ENCODE data around the gene EIF4G3. TPM values are rescaled to one million over a fixed set of nuclear protein-coding genes. Genes with fewer than 3 reads are reported as not detected.

The EIF4G3 gene
- total RNA-seq, 2 experiments from 2014 or later = 37.9 to 41.2 TPM

- Mint-ChIP-seq H3K27me3 (ENCODE audit: low read depth) (no peaks in the 10 kb centered on the region), H3K9me3 (ENCODE audit: insufficient read depth) (no peaks in the 10 kb centered on the region), H3K27ac (no peak overlapping the region), H3K4me1 (ENCODE audit: low read depth) (no peaks in the 10 kb centered on the region), H3K4me3 (no peak overlapping the region), H3K36me3 (ENCODE audit: low read depth) (peaks cover 5% of the 10 kb centered on the region)
- DNase-seq = no peak
- ChIA-PET POLR2A (no interaction called here), CTCF (no interaction called here)
- no peak for ATAC-seq
Measured at GRCh38 chr1:20834780-20835179, 341.9 kb downstream of the EIF4G3 start.

GRCh38 chr1:20834192-20834591 is 342.5 kb downstream of the EIF4G3 start:
- no peak for ATAC-seq

DNA sequence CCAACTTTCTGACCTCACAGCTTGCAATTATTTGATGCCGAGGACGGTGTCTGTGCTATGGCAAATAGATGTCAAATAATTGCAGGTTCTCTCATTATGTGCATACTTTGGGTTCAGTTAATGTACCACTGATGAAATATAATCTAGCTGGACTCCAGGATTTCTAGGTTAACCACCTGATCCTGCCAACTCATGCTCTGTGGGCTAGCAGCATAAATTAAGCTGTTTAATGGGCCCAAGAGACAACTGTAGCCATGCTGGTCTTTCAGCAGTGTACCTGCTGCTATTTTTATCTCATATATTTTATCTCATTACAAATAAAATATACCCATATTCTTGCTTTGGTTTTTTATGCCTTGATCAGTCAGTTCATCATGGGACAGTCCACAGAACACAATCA is 346.3 kb downstream of the EIF4G3 start:
- no peaks in the 10 kb centered on the region for H3K4me1 Mint-ChIP-seq (ENCODE audit: low read depth)
- H3K27me3 Mint-ChIP-seq (ENCODE audit: low read depth) = no peaks in the 10 kb centered on the region
- DNase-seq = no peak
- peaks cover 9% of the 10 kb centered on the region for H3K36me3 Mint-ChIP-seq (ENCODE audit: low read depth)
- H3K9me3 Mint-ChIP-seq (ENCODE audit: insufficient read depth) = no peaks in the 10 kb centered on the region
- ATAC-seq = no peak
- POLR2A ChIA-PET = interaction anchor here (0.9 kb wide), 1 partner anchor 44 kb away, joined by 3 read pairs; no protein-coding TSS in a partner anchor
- CTCF ChIA-PET = interaction anchor here (0.8 to 1.3 kb wide), 2 partner anchors 13 to 365 kb away, joined by 3 to 5 read pairs; no protein-coding TSS in a partner anchor
- H3K4me3 Mint-ChIP-seq = no peak overlapping the region
- H3K27ac Mint-ChIP-seq = no peak overlapping the region

More at GRCh38 chr1:20834192-20834591, 342.5 kb downstream of the EIF4G3 start:
- Mint-ChIP-seq H3K4me1 (ENCODE audit: low read depth) (no peaks in the 10 kb centered on the region), H3K4me3 (no peak overlapping the region), H3K27ac (no peak overlapping the region), H3K36me3 (ENCODE audit: low read depth) (peaks cover 4% of the 10 kb centered on the region), H3K9me3 (ENCODE audit: insufficient read depth) (no peaks in the 10 kb centered on the region), H3K27me3 (ENCODE audit: low read depth) (no peaks in the 10 kb centered on the region)
- ChIA-PET POLR2A (no interaction called here), CTCF (no interaction called here)
- DNase-seq = no peak

DNA sequence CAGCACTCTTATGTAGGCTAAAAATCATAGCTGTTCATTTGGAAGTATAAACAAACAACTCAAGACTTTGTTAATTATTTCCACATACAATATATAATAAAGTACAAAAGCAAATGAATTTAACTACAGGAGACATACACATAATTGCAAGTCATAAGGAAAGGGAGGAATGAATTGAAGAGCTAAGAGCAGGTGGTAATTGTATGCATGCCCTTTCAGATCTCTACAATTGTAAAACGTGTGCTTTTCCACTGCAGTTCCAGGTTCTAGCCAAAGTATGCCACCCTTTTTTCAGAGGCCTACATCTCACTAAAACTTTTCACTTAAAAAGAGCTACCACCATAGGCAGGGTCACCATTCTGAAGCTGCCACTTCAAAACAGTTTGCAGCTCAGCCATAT is 346.8 kb downstream of the EIF4G3 start:
- no peak overlapping the region for H3K27ac Mint-ChIP-seq
- ChIA-PET POLR2A (interaction anchor here (0.9 kb wide), 1 partner anchor 44 kb away, joined by 3 read pairs; no protein-coding TSS in a partner anchor), CTCF (interaction anchor here (0.8 to 1.3 kb wide), 2 partner anchors 12 to 365 kb away, joined by 3 to 5 read pairs; no protein-coding TSS in a partner anchor)
- H3K36me3 Mint-ChIP-seq (ENCODE audit: low read depth) = peaks cover 9% of the 10 kb centered on the region
- no peak for ATAC-seq
- no peaks in the 10 kb centered on the region for H3K27me3 Mint-ChIP-seq (ENCODE audit: low read depth)
- no peaks in the 10 kb centered on the region for H3K9me3 Mint-ChIP-seq (ENCODE audit: insufficient read depth)
- no peak overlapping the region for H3K4me3 Mint-ChIP-seq
- no peaks in the 10 kb centered on the region for H3K4me1 Mint-ChIP-seq (ENCODE audit: low read depth)
- DNase-seq = no peak

DNA sequence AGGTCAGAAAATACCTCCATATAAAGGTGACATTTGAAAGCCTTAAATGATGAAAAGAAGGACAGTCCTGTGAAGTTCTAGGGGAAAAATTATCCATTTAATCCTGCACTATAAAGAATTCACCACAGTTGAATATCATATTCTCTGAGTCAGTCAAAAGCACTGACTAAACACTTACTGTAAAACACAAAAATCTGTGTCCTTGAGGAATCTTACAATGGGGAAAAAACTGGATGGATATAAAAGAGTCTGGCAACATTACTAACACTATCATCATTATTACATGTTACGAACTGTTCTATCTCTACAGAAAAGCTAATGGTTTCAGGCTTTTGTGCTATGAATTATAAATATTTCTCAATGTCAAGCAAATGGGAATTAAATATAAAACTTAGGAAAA is 347.2 kb downstream of the EIF4G3 start:
- ChIA-PET POLR2A (interaction anchor here (0.9 kb wide), 1 partner anchor 43 kb away, joined by 3 read pairs; no protein-coding TSS in a partner anchor), CTCF (interaction anchor here (0.8 kb wide), 1 partner anchor 12 kb away, joined by 3 read pairs; no protein-coding TSS in a partner anchor)
- peaks cover 9% of the 10 kb centered on the region for H3K36me3 Mint-ChIP-seq (ENCODE audit: low read depth)

DNA sequence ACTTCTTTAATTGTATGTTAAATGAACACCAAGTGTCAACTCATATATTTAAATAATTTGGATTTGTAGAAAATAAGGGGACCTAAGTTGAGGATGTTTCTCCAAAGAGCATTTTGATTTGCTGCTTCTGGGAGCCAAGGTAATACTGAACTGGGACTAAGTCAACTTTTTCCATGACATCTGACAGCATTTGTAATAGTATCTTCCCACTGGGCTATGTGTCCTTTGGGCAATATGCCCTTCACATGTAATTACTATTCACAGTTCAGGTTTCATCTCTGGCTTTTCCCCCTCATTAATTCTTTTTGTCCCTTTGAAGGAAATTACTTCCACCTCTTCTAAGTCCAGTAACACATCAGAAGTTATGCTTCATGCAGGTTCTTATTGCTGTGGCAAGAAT is 352.9 kb downstream of the EIF4G3 start:
- no peaks in the 10 kb centered on the region for H3K27me3 Mint-ChIP-seq (ENCODE audit: low read depth)
- DNase-seq (no peak), ATAC-seq (no peak)
- CTCF ChIA-PET = interaction anchor here (1.5 to 1.7 kb wide), 2 partner anchors 127 to 371 kb away, joined by 5 to 7 read pairs; no protein-coding TSS in a partner anchor
- no peak overlapping the region for H3K4me3 Mint-ChIP-seq
- no peaks in the 10 kb centered on the region for H3K4me1 Mint-ChIP-seq (ENCODE audit: low read depth)
- H3K27ac Mint-ChIP-seq = no peak overlapping the region
- POLR2A ChIA-PET = interaction anchor here (1.2 kb wide), 1 partner anchor 37 kb away, joined by 3 read pairs; no protein-coding TSS in a partner anchor
- H3K9me3 Mint-ChIP-seq (ENCODE audit: insufficient read depth) = no peaks in the 10 kb centered on the region
- peaks cover 14% of the 10 kb centered on the region for H3K36me3 Mint-ChIP-seq (ENCODE audit: low read depth)

More for the DNA sequence above, 347.2 kb downstream of the EIF4G3 start:
- Mint-ChIP-seq H3K4me1 (ENCODE audit: low read depth) (no peaks in the 10 kb centered on the region), H3K27me3 (ENCODE audit: low read depth) (no peaks in the 10 kb centered on the region), H3K4me3 (no peak overlapping the region), H3K27ac (no peak overlapping the region), H3K9me3 (ENCODE audit: insufficient read depth) (no peaks in the 10 kb centered on the region)
- ATAC-seq (no peak), DNase-seq (no peak)

GRCh38 chr1:20821466-20821865 is 355.2 kb downstream of the EIF4G3 start:
- Mint-ChIP-seq H3K9me3 (ENCODE audit: insufficient read depth) (no peaks in the 10 kb centered on the region), H3K4me1 (ENCODE audit: low read depth) (no peaks in the 10 kb centered on the region), H3K27ac (no peak overlapping the region), H3K4me3 (no peak overlapping the region), H3K27me3 (ENCODE audit: low read depth) (no peaks in the 10 kb centered on the region), H3K36me3 (ENCODE audit: low read depth) (peaks cover 10% of the 10 kb centered on the region)
- no peak for ATAC-seq
- ChIA-PET CTCF (no interaction called here), POLR2A (no interaction called here)
- DNase-seq = no peak

DNA sequence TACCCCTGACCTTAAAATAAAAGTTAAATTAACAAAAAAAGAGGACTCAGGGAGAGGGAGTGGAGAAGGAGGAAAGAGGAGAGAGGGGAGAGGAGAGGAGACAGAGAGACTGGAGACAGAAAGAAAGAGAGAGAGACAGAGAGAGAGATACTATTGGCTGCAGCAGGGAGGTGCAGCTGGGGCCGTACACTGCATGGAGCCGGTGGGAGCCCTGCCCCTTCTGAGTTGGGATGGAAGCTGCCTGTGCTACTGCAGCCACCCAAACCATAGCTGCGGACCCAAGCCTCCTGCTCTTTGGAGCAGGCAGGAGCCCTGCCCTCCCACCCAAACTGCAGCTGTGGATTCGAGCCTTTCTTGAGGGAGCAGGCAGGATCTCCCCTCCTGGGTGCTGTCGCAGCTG is 356.9 kb downstream of the EIF4G3 start:
- H3K9me3 Mint-ChIP-seq (ENCODE audit: insufficient read depth) = no peaks in the 10 kb centered on the region

DNA sequence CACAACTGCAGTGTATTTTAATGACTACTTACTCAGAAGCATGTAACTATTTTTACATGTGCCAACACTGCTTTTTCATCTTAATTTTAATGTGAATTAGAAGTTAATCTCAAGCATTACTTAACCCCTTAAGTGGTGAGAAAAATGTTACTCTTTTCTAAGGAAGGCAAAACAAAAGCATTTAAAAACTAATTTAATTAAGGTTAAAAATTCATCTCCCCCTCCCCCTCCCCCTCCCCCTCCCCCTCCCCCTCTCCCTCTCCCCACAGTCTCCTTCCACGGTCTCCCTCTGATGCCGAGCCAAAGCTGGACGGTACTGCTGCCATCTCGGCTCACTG is 362.2 kb downstream of the EIF4G3 start:
- ATAC-seq (no peak), DNase-seq (no peak)
- Mint-ChIP-seq H3K9me3 (ENCODE audit: insufficient read depth) (no peaks in the 10 kb centered on the region), H3K4me1 (ENCODE audit: low read depth) (no peaks in the 10 kb centered on the region), H3K36me3 (ENCODE audit: low read depth) (peaks cover 4% of the 10 kb centered on the region), H3K27ac (no peak overlapping the region), H3K4me3 (no peak overlapping the region), H3K27me3 (ENCODE audit: low read depth) (no peaks in the 10 kb centered on the region)
- POLR2A ChIA-PET = no interaction called here
- CTCF ChIA-PET = no interaction called here

More for the DNA sequence above, 356.9 kb downstream of the EIF4G3 start:
- H3K36me3 Mint-ChIP-seq (ENCODE audit: low read depth) = peaks cover 10% of the 10 kb centered on the region
- no peak overlapping the region for H3K27ac Mint-ChIP-seq
- ATAC-seq (no peak), DNase-seq (no peak)
- no peaks in the 10 kb centered on the region for H3K27me3 Mint-ChIP-seq (ENCODE audit: low read depth)
- no peak overlapping the region for H3K4me3 Mint-ChIP-seq
- H3K4me1 Mint-ChIP-seq (ENCODE audit: low read depth) = no peaks in the 10 kb centered on the region
- ChIA-PET CTCF (no interaction called here), POLR2A (no interaction called here)

- ATAC-seq = no peak
- Mint-ChIP-seq H3K27ac (no peak overlapping the region), H3K9me3 (ENCODE audit: insufficient read depth) (no peaks in the 10 kb centered on the region), H3K27me3 (ENCODE audit: low read depth) (no peaks in the 10 kb centered on the region), H3K4me1 (ENCODE audit: low read depth) (no peaks in the 10 kb centered on the region), H3K36me3 (ENCODE audit: low read depth) (peaks cover 10% of the 10 kb centered on the region), H3K4me3 (no peak overlapping the region)
- POLR2A ChIA-PET = no interaction called here
- CTCF ChIA-PET = interaction anchor here (1.4 kb wide), 1 partner anchor 115 kb away, joined by 5 read pairs; no protein-coding TSS in a partner anchor
- DNase-seq = no peak
Measured at GRCh38 chr1:20811916-20812315, 364.8 kb downstream of the EIF4G3 start.

GRCh38 chr1:20793236-20793635 is 383.5 kb downstream of the EIF4G3 start:
- Mint-ChIP-seq H3K4me3 (no peak overlapping the region), H3K9me3 (ENCODE audit: insufficient read depth) (no peaks in the 10 kb centered on the region), H3K27ac (no peak overlapping the region), H3K4me1 (ENCODE audit: low read depth) (peaks cover 2% of the 10 kb centered on the region), H3K27me3 (ENCODE audit: low read depth) (no peaks in the 10 kb centered on the region), H3K36me3 (ENCODE audit: low read depth) (no peaks in the 10 kb centered on the region)
- CTCF ChIA-PET = no interaction called here
- POLR2A ChIA-PET = no interaction called here
- ATAC-seq (no peak), DNase-seq (no peak)

GRCh38 chr1:20792196-20792595 is 384.5 kb downstream of the EIF4G3 start:
- no peaks in the 10 kb centered on the region for H3K36me3 Mint-ChIP-seq (ENCODE audit: low read depth)

GRCh38 chr1:20790785-20791184 is 385.9 kb downstream of the EIF4G3 start:
- ATAC-seq (no peak), DNase-seq (no peak)
- H3K27ac Mint-ChIP-seq = no peak overlapping the region
- no peaks in the 10 kb centered on the region for H3K9me3 Mint-ChIP-seq (ENCODE audit: insufficient read depth)
- POLR2A ChIA-PET = no interaction called here
- peaks cover 4% of the 10 kb centered on the region for H3K36me3 Mint-ChIP-seq (ENCODE audit: low read depth)
- H3K4me3 Mint-ChIP-seq = no peak overlapping the region
- CTCF ChIA-PET = no interaction called here
- no peaks in the 10 kb centered on the region for H3K27me3 Mint-ChIP-seq (ENCODE audit: low read depth)
- peaks cover 10% of the 10 kb centered on the region for H3K4me1 Mint-ChIP-seq (ENCODE audit: low read depth)

More at GRCh38 chr1:20792196-20792595, 384.5 kb downstream of the EIF4G3 start:
- POLR2A ChIA-PET = interaction anchor here (0.6 kb wide), 1 partner anchor 159 kb away, joined by 4 read pairs; no protein-coding TSS in a partner anchor
- ATAC-seq = no peak
- CTCF ChIA-PET = interaction anchor here (1.4 to 1.5 kb wide), 2 partner anchors 10 to 478 kb away, joined by 3 read pairs; no protein-coding TSS in a partner anchor
- Mint-ChIP-seq H3K4me3 (no peak overlapping the region), H3K27me3 (ENCODE audit: low read depth) (no peaks in the 10 kb centered on the region), H3K4me1 (ENCODE audit: low read depth) (peaks cover 10% of the 10 kb centered on the region), H3K27ac (no peak overlapping the region), H3K9me3 (ENCODE audit: insufficient read depth) (no peaks in the 10 kb centered on the region)
- DNase-seq = no peak
